H54 (cell line): ENCODE results near the gene RSPRY1.
A peak's percentile ranks its signal among the peaks of the same experiment; 100 is the strongest.

Experiments used
- DNase-seq: peaks from one replicate; pipeline ENCODE4 v3.0.0; 2011; ENCODE audit warnings: low spot score, mixed read lengths; ENCODE audit not compliant: insufficient read length
- FAIRE-seq: peaks from 3 replicates; lab custom pipeline; 2011; peaks lifted over from hg19 to GRCh38; lab: Jason Lieb, UNC
- POLR2A ChIP-seq: IDR thresholded peaks from 2 replicates; pipeline ENCODE4 v1.6.1; 2011; ENCODE audit warnings: low read depth, mild to moderate bottlenecking, low read length

Gene RSPRY1

GRCh38 chr16:57202095-57202886, 16.2 kb downstream of the RSPRY1 start:
- TF ChIP-seq POLR2A = no peak
- no peak for FAIRE-seq
- DNase-seq = no peak

DNA sequence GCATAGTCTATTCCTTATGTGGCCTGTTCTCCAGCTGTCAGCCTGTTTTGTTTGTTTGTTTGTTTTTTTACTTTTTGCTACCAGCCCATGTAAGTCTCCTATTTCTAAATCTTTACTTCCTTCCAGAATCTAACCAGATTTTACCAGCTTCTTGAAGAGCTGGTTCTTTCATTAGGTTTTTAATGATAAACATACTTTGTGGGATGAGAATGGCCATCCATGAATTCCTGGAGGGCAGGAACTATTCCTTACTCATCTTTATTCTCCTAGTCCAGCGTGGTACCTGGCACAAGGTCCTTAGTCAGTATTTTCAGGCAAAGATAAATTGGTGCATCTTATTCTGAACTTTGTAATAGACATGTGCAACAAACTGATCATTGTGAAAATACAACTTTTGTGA, 17.3 kb downstream of the RSPRY1 start:
- TF ChIP-seq POLR2A = no peak
- DNase-seq (no peak), FAIRE-seq (peak; percentile 6)

DNA sequence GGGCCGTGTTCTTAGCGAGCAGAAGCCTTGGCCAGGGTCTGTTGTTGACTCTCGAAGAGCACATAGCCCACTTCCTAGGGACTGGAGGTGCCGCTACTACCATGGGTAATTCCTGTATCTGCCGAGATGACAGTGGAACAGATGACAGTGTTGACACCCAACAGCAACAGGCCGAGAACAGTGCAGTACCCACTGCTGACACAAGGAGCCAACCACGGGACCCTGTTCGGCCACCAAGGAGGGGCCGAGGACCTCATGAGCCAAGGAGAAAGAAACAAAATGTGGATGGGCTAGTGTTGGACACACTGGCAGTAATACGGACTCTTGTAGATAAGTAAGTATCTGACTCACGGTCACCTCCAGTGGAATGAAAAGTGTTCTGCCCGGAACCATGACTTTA, 18.5 kb downstream of the RSPRY1 start:
- FAIRE-seq (no peak), DNase-seq (no peak)
- no peak for TF ChIP-seq POLR2A

DNA sequence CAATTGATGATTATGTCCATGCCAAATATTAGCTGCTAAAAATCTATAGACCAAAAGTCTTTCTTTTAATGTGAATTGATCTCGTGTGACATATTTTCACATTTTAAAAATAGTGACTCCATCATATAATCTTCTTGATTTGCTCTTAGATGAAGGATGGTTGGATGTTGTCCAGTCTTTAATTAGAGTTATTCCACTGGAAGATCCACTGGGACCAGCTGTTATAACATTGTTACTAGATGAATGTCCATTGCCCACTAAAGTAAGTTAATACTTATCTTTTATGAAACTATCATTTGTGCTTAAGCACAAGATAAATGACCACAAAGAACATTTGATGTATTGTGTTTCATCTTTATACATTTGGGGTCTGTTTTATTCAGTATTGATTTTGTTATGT, 22.8 kb downstream of the RSPRY1 start:
- no peak for TF ChIP-seq POLR2A
- DNase-seq (no peak), FAIRE-seq (no peak)

DNA sequence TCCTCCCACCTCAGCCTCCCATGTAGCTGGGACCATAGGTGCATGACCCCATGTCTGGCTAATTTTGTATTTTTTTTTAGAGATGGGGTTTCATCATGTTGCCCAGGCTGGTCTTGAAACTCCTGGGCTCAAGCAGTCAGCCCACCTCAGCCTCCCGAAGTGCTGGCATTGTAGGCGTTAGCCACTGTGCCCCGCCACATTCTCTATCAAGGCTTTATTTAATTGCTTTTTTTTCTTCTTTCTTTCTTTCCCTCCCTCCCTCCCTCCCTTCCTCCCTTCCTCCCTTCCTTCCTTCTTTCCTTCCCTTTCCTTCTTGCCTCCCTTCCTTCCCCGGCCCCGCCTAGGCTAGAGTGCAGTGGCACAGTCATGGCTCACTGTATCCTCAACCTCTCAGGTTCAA, 23.7 kb downstream of the RSPRY1 start:
- no peak for TF ChIP-seq POLR2A
- DNase-seq = no peak
- FAIRE-seq = no peak

- FAIRE-seq (no peak), DNase-seq (no peak)
- TF ChIP-seq POLR2A = no peak
Measured at GRCh38 chr16:57213462-57213861, 27.3 kb downstream of the RSPRY1 start.

GRCh38 chr16:57216968-57217367, 30.8 kb downstream of the RSPRY1 start:
- FAIRE-seq (peak; percentile 27), DNase-seq (no peak)
- TF ChIP-seq POLR2A = no peak

GRCh38 chr16:57223057-57223456, 36.9 kb downstream of the RSPRY1 start:
- FAIRE-seq = no peak
- DNase-seq = no peak

GRCh38 chr16:57224651-57225335, 38.7 kb downstream of the RSPRY1 start:
- no peak for DNase-seq
- no peak for TF ChIP-seq POLR2A
- no peak for FAIRE-seq

More at GRCh38 chr16:57223057-57223456, 36.9 kb downstream of the RSPRY1 start:
- no peak for TF ChIP-seq POLR2A

DNA sequence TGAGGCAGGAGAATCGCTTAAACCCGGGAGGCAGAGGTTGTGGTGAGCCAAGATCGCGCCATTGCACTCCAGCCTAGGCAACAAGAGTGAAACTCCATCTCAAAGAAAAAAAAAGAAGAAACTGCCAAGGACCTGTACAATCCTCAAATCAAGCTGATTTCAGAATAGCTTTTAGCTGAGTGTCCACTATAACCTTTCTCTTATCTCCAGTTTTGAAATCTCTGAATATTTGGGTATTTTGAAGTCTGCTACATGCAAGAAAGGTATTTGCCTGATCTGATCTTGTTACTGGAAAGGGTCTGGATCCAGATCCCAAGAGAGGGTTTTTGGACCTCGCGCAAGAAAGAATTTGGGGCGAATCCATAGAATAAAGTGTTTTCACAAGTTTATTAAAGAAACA, 39.8 kb downstream of the RSPRY1 start:
- DNase-seq = no peak
- FAIRE-seq = no peak
- no peak for TF ChIP-seq POLR2A

DNA sequence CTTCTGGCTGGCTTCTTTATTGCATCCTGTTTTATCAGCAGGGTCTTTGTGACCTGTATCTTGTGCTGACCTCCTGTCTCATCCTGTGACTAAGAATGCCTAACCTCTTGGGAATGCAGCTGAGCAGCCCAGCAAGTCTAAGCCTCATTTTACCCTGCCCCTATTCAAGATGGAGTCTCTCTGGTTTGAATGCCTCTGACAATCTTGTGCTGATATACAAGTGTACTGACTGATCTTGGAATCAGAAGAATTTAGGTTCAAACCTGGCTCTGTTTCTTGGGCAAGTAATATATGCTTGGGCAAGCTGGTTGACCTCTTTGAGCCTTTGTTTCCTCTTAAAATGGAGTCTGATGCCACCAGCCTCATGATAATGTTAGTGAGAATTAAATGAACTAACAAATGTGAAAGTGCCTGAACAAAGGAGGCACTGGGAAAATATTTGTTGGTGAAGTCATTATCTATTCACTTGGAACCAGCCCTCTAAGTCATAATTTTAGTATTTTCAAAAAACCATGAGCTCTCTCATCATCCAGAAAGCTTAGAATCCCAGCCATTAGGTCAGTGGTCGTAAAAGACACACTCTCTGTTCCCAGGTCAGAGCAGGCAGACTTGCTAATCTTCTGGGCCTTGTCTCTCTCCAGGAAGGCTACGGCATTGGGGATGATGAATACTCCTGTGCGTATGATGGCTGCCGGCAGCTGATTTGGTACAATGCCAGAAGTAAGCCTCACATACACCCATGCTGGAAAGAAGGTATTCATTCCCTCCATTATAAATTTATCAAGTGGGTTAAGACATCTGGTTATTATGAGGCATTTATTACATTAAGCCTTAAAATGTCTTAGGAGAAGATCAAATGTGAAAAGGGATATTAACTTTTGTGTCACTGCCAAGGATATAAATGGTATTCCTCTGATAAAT, 40.8 kb downstream of the RSPRY1 start:
- TF ChIP-seq POLR2A = no peak
- no peak for FAIRE-seq
- DNase-seq = no peak

- FAIRE-seq = no peak
- no peak for TF ChIP-seq POLR2A
- no peak for DNase-seq
Measured at GRCh38 chr16:57229079-57229478, 43.0 kb downstream of the RSPRY1 start.

DNA sequence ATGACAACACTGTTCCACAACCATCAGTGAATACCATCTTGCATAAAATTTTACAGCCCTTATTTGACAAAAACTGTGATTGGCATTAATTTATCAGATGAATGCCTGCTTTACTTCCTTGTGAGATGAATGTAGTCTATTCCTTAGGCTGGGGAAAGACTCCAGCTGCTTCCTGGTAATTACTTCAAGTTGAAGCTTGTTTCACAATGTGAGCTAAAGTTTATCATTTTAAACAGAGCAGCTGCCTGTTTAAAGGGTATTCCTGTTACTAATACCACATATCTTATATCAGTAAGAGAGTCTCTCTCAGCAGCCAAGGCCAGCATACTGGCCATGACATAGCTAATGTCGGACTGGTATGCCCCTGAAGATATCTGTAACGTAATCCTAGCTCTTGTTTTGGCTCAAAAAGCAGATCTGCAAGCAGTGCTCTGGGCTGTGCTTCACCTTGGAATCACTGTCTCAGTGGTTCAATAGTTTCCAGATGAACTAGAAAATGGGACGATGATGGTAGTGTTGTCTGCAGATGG, 45.8 kb downstream of the RSPRY1 start:
- FAIRE-seq = no peak
- TF ChIP-seq POLR2A = no peak
- DNase-seq = no peak

DNA sequence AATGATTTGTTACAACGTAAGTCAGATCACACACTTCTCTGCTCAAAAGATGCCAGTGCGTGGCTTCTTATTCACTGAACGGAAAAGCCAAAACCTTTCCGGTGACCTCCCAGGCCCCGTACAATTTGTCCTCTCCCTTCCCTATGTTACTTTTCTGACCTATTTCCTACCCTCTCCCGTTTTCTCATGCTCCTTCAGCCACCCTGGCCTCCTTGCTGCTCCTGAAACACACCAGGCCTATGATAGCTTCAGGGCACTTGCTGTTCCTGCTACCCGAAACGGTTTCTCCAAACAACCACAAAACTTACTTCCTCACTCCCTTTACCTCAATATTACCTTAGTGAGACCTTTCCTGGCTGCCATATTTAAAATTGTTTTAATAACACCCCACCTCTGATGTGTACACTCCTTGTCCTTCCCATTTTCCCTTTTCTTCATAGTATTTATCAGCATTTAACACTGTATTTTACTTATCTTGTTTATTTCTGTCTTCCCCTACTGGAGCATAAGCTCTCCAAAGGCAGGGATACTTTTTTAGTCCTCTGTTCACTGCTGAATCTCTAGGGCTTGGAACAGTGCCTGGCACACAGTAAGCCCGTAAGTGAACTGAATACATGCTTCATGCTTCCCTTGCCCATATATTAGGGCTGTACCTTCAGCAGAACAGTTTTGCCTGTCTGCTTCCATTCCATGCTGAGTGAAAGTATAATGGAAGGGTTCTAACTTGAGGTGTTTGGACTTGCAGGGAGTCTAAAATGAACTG, 48.0 kb downstream of the RSPRY1 start:
- FAIRE-seq = no peak
- DNase-seq = no peak
- no peak for TF ChIP-seq POLR2A
